GM18868 (cell line): ENCODE results near the gene CFL1.

ENCODE experiments used
- ATAC-seq: cut with Tn5 transposase; IDR thresholded peaks from one replicate; pipeline ENCODE4 v1.9.1; 2021; ENCODE audit warnings: mild to moderate bottlenecking, moderate library complexity; ENCODE audit not compliant: unreplicated experiment

Gene CFL1

DNA sequence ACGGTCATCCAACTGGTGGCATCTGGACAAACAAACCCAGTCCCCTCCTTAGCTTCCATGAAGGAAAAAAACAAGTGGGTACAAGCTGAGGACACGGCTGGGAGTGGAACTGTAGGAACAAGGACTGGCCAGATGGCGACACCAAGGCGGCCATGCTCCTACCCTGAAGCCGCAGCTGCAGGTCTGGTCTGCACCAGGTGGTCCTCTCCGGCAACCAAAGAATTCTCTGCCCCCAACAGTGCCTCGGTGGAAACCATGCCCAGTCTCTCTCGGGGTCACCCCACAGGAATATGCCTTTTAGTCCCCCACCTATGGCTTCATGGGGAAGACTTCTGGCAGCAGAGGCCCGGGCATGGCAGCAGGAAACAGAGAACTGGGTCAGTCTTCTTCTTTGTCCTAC, 48.5 kb downstream of the CFL1 start:
- no peak for ATAC-seq

DNA sequence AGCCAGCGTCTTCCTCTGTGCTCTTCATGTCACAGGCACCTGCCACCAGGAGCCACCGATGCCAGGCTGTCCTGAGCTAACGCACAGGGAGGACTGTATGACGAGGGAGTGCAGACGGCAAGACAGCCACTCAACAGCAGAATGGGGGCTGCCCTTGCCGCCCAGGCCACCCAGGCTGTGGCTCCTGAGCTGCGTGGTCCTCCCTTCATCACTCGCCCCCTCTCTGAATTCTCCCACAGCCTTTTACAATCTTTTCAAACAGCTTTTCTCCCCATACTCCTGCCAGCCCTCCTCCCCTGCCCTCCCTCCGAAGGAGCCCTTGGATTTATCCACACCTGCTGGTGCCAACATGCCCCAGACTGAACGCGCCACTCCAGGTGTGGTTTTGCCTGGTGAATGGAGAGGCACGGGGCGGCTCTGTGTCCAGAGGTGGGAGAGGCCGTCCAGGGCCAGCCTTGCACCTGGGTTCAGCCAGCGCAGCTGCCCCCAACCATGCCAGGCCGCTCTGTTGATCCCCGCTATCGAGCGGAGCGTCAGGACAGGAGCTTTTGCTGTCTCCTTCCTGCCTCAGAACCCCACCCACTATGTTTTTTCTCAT, 49.1 kb downstream of the CFL1 start:
- ATAC-seq, result no peak

DNA sequence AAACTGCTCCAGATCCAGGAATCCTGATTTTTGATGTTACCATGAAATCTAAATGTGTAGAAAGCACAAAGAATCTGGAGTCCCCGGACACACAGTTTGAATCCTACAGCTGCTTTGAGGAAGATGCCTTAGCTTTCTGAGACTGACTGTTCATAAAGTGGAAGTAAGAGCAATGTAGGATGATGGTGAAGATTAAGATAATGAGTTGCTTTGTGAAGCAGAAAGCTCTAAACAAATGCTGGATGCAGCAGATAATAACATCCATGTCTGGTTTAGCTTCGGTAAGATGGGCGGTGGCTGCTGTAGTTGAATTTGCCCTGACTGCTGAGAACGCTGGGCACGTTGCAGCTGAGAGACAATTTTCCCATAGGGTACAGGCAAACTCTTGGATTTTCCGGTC, 51.0 kb downstream of the CFL1 start:
- ATAC-seq, result no peak
